C4-2B (cell line): Measurements from ENCODE around the gene FLT4.

Source experiments
- ZFX ChIP-seq: fragments of 450-650 bp; IDR thresholded peaks from 2 replicates; pipeline ENCODE4 v1.6.1; 2017
- TF ChIP-seq, protein P1 (sequence below): fragments of 450-650 bp; conservative IDR thresholded peaks from 2 replicates; pipeline ENCODE4 v1.5.1; 2017; ENCODE audit warnings: mild to moderate bottlenecking

DNA sequence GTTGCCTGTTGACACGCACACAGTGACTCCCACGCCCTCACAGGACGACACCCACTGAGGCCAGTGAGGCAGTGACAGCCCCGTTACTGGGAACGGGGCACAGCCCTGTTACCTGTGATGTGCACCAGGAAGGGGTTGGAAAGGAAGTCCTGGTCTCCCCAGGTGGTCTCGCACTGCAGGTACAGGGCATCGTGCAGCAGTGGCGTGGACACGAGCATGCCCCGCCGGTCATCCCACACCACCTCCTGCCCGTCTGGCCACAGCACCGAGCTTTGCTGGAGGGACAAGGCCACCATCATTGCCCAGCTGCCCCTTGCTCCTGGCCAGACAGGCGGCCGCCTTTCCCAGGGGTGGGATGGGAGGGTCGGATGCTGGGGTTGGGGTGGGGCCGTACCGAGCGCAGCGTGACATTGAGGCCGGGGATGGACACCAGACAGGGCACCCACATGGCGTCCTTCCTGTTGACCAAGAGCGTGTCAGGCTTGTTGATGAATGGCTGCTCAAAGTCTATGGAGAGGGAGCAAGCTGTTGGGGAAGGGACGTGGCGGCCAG is 19.5 kb downstream of the FLT4 start:
- TF ChIP-seq, protein P1, sequence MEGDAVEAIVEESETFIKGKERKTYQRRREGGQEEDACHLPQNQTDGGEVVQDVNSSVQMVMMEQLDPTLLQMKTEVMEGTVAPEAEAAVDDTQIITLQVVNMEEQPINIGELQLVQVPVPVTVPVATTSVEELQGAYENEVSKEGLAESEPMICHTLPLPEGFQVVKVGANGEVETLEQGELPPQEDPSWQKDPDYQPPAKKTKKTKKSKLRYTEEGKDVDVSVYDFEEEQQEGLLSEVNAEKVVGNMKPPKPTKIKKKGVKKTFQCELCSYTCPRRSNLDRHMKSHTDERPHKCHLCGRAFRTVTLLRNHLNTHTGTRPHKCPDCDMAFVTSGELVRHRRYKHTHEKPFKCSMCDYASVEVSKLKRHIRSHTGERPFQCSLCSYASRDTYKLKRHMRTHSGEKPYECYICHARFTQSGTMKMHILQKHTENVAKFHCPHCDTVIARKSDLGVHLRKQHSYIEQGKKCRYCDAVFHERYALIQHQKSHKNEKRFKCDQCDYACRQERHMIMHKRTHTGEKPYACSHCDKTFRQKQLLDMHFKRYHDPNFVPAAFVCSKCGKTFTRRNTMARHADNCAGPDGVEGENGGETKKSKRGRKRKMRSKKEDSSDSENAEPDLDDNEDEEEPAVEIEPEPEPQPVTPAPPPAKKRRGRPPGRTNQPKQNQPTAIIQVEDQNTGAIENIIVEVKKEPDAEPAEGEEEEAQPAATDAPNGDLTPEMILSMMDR = no peak
- no peak for TF ChIP-seq ZFX
